GM18519 (cell line): Measurements from ENCODE around the gene CD300LG.
"Not testable (repeated sequence)": the region's sequence is repeated elsewhere in the genome, so short reads cannot be mapped to it uniquely, and the experiment has no call there.

Source experiments
- ATAC-seq: cut with Tn5 transposase; IDR thresholded peaks from one replicate; pipeline ENCODE4 v1.9.1; 2021; ENCODE audit warnings: mild to moderate bottlenecking, moderate library complexity; ENCODE audit not compliant: unreplicated experiment, low FRiP score

Gene CD300LG

DNA sequence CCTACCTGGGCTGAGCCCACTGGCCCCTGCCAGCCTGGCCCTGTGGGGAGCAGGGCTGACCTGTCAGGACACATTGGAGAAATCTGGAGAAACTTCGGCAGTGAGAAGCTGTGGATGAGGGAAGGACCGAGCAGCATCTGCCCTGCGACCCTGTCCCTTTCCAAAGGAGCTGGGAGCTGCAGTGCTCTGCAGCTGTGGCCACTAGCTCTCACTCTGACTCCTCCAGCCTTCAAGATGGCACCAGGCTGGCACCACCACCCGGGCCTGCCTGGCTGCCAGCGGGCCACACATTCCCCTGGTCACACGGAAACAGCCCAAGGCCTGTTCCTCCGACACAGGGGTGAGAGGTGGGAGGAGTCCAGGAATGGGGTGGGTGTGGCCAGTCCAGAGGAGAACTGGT lies 30.1 kb downstream of the CD300LG start:
- no peak for ATAC-seq

DNA sequence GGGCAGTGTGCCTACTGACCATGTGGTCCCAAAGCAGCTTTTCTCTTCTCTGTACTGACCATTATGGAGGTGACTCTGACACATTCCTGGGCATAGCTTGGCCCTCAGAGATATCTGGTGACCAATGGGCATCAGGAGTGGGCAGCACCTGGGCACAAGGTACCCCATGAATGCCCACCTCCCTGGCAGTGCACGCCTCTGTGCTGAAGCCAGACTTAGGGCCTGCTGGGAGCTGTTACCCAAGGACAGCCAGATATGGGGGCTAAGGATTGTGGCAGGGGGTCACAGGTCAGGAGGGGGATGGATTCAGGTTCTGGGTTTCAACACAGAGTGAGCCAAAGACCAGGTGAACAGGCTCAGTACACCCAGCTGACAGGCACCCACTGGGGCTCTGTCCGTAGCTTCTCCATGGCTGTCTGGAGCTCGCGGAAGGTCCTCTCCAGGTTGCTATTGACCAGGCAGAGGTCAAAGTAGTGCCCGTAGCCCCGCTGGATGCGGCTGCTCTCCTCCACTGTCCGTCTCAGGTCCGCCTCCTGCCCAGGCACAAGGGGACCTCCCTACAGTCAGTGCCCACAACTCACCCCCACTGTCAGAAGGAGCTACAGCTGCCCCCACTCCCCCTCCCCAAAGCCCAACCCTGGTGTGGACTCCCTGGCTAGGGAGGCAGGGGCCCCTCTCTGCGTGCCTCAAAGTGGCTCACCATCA lies 30.6 kb downstream of the CD300LG start:
- ATAC-seq = no peak

DNA sequence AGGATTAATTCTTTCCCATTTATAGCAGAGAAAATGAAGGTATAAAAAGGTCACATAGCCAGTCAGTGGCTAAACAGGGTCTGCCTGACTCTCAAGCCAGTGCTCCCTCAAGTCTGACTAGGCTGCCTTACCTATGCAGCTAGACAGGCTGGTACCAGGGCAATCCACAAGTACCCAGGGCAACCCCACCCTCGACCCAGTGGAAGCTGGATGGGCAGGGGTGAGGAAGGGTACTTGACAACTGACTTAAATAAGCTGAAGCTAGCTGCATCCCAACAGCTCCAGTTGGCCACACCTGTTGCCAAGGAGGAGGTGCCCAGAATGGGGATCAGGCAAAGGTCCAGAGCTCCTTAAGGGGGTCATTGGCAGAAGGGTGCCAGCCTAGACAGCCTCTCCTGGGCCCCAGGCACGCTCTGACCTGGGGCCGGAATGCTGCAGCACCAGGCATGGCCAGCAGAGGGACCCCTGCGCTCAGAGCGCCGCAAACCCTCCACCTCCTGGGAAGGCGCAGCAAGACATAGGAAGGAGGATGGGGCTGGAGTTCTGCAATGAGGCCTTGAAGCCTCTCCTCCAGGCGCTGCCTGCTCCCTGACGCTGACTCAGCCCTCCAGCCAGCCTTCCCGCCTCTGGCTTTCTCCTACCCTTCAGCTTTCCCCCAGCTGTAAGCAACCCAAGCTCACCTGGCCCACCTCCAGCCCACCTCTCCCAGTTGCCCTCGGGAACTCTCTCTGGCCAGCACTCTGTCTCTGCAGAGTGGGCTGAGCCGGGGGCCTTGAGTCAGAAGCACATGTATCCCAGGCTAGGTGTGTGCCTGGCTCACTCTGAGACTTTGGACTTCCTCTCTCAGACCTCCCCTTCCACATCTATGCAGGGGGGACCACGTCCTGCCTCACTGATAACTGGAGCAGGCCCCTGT lies 31.5 kb downstream of the CD300LG start:
- no peak for ATAC-seq

DNA sequence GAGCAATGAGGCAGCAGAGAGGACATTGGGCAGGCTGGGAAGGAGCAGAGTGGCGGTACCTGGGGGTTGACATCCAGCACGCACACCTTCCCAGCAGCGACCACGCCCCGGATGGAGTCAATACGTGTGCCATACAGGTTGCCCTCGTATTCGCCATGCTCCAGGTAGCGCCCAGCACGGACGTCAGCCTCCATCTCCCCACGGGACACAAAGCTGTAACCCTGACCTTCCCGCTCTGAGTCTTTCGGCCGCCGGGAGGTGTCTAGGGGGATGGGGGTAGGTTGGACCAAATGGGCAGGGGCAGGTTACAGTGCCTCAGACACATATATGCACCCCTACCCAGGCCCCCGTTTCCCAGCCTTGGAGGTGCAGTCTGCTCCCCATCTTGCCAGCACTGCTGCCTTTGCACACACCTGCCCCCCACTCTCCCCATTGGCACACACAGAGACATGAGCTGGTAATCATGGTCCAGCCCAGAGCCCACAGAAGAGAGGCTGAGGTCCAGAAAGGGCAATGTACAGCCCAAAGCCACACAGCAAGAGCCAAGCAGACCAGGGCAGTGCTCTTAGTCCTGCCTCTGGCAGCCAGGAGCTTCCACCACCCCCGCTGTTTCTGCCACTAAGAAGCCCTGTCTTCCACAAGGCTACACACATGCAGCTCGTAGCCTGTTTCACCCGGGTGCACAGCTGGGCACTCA lies 32.9 kb downstream of the CD300LG start:
- no peak for ATAC-seq

DNA sequence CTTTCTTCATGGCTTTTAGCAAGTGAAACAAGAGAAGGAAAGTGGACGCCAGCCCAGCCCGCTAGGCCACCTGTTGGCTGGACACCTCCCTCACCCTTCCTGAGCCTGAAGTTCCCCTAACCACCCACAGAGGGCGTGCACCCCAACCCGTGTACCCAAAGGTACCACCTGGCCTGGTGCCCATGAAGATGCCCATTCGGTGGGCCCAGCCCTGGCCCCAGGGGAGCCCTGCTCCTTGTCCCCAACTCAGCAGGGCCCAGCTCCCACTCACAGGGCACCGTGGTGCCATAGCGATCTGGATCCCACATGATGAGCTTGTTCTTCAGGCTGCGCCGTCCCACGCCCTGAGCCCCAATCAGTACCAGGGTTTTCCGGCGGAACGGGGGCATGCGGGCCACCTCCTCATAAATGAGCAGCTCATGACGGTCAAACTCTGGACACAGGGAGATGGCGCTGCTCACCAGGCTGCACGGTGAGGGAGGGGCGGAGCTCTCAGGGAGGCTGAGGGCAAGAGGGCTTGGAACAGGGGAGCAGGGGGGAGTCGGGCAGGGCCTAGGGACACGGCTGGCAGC lies 33.5 kb downstream of the CD300LG start:
- ATAC-seq = no peak

DNA sequence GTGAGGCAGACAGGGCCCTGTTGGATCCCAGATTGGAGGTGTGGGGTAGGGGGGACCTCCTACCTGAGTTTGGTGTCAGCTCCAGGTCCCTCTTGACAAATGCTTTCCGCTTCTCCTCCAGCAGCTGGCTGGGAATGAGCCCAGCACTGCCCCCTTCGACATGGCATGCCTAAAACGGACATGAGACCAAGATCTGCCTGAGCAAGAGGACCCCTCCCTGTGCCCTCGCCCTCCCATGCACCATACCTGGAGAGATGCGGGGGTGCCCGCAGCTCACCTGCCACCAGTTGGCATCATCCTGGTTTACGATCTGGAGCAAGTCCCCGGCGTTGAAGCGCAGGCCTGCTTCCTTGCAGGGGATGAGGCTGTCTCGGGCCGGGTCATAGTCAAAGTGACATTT lies 34.2 kb downstream of the CD300LG start:
- ATAC-seq = no peak

DNA sequence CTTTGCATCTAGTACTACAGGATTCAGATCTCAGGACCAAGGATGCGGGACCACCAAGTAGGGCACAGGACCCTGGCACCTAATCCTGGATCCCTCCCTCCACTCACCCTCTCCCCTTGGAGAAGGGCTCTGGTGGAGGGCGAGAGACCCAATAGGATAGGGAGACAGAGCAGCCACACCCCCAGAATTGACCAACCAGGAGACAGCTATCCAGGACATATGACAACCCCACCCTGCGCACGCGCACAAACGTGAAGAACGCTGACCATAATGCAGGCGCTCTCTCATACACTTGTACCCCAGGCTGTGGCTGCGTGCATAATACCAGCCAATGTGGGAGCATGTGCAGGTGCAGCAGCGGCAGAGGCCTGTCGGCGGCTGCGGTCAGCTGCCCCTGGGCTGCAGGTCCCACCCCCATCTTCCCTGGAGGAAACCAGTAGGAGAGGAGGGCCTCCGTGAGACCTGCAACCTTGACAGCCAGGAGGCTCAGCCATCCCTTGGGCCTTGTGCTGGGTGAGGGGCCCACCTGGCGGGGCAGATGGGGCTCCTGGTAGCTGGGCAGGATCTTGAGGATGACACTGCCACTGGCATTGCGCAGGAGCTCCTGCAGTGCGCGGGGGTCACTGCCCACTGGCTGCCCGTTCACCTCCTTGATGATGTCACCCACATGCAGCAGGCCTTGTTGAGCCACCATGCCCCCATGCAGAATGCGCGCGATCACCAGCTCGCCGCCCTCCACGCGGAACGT lies 35.0 kb downstream of the CD300LG start:
- no peak for ATAC-seq

DNA sequence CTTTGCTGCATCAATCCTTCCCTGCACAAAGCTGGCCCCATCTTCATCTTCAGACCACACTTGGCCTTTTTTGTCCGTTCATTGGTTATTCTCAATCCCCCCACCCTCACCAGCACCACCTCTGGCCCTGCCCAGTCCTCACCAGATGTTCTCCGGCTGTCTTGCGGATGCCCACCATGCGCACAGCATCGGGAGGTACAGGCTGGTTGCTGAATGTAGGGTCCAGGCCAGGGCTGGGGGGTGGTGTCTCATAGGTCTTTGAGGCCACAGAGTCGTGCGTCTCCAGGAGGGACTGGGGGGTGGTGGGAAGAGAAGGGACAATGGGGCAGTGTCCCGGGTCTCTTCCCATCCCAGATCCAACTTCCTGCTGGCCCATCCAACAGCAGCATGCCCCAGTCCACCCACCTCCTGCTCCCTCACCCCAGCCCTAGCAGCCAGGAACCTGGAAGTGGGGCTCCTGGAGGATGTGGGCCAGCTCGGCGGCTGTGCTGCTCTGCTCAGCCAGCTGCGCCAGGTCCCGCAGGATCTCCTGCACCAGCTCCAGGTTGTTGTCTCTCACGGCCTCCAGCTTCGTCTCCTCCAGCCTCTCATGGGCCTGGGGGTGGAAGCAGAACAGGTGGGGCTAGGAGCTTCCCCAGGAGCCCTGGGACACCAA lies 35.9 kb downstream of the CD300LG start:
- no peak for ATAC-seq

DNA sequence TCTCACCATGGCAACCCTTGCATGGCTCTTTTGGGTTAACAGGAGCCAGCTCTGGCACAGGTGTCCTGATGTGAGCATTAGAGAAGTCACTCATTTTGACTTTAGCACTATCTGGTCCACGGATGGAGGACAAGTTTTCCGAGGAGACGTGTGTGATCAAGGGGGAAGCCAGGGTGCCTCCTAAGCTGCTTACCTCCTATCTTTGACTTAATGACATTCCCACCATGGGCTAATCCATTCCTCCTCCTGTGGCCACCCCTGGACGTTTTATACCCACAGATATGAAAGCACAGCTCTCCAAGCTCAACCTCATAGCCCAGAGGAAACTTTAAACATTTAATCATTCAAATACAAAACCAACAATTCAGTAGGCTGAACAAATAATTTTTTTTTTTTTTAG lies 41.6 kb downstream of the CD300LG start:
- ATAC-seq = no peak

DNA sequence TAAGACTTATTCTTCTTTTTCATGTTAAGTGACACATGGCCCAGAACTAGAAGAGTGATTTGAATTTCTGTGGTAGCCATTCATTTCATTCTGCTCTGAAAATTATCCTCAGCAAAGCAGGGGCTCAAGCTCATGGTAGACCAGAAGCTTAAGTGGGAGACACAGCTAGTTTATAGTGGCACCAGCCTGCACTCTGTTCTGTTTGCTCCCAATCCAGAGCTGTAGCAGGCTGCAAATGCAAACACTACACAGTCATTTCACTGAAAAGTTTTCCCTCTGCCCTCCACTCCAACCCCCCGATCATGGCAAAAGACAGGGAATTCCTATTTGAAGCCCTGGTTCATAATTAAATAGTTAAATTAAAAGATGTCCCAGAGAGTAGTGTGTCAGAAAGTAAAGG lies 43.3 kb downstream of the CD300LG start:
- ATAC-seq = no peak

DNA sequence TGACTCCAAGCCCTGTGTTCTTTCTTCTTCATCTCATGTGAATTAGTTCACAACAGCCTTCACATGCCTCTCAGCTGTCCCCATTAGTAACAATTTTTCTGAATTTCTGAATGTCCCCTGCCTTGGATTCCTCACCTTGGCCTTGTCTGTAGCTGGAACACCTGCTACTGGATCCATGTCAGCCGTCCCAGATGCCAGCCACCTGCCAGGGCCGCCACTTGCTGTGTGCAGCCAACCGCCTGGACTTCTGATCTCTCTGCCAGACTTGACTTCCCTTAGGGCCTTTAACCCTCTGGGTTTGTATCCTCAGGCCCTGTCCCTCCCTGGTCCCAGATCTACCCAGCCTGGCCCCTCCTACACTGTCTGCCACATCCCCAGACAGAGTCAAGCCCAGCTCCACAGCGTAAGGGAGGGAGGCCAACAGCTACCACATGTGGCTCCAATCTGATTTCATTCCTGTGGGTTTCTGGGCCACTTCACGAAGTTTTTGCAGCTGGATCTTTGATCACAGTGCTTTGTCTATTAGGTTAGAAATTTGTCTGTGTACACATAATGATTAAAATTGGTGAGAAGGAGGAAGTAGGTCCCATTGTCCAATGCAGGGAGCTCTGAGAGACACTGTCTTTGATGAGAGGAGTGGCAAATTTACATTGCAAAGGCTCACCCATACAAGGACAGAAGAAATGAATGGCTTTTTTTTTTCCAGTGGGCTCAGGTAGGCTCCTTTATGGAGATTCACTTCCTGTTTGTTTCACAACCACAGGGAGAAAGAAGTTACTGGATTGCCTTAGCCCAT lies 45.1 kb downstream of the CD300LG start:
- no peak for ATAC-seq

DNA sequence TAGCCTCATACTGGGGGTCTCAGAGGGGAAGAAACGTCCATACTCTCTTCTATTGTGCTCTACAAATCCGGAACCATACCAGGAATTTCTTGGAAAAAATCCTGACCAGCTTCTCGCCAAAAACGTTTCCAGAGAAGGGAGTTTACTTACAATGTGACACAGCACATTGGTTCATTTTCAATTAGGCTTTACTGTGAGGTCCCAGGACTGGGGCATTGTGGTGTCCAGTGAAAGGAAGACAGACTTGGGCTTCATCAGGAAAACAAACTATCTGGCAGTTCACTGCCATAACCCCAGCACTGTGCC lies 45.6 kb downstream of the CD300LG start:
- ATAC-seq = no peak

DNA sequence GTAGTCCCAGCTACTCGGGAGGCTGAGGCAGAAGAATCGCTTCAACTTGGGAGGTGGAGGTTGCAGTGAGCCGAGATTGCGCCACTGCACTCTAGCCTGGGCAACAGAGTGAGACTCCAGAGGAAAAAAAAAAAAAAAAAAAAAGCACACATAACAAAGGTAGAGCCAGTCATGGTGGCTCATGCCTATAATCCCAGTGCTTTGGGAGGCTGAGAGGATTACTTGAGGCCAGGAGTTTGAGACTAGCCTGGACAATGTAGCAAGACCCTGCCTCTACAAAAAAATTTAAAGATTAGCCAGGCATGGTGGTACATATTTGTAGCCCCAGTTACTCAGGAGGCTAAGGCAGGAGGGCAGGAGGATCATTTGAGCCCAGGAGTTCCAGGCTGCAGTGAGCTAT lies 47.5 kb downstream of the CD300LG start:
- ATAC-seq = not testable (repeated sequence)

DNA sequence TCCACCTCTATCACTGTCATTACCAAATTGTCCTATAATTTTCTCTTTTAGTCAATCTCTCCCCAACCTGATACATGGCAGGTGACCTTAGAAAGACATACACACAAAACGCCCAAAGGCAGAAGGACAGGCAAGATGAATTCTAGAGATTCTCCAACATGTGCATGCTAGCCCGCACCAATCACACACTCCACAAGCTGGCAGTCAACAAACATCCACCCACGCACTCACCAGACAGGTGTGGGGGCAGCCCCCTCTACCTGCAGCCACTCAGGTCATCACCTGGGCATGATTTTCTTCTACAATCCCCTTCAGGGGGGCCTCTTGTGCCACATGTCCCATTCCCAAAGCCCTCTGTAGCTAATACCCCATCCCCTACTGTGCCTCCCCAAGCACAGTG lies 50.9 kb downstream of the CD300LG start:
- no peak for ATAC-seq

DNA sequence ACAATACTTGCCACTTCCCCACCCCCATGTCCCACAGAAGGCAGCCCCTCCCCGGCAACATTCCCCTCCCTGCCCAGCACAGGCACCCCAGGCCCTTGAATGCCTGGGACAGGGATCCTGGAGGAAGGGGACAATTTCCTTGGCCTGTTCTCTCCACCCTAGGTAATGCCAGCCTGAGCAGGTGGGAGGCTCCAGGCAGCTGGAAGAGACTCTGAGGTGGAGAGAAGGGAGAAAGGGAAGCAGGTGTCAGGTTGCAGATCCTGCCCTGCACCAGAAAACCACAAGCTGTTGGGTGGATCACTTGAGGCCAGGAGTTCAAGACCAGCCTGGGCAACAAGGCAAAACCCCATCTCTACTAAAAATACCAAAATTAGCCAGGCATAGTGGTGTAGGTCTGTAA lies 51.5 kb downstream of the CD300LG start:
- no peak for ATAC-seq

DNA sequence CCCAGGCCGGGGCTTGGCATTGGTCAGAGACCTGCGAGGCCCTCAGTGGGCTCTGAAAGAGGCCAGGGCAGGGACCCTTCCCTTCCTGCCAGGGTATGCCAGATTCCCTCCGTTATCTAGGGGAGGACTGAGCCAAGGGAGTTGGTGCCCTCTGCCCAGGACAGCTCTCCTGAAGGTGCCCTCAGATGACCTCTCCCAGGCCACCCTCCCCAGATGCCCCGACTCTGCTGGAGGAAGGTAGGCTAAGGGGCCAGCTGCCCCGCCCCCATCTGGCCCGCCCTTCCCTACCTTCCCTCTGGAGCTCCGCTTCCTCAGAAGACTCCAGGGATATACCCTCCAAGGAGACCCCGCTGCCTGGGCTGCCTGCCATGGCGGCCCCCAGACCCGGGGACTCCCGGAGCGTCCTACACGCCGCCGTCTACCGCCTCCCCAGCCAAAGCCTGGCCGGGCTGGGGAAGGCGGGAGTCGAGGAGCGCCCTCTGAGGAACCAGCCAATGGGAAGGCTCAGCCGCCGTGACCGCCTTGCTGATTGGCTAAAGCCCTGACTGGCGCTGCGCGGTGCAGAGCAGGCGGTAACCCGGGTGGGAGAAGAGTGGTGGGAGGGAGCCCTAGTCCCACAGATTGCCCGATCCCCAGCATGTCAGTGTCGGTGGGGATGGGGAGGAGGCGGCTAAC lies 53.3 kb downstream of the CD300LG start:
- ATAC-seq = no peak

DNA sequence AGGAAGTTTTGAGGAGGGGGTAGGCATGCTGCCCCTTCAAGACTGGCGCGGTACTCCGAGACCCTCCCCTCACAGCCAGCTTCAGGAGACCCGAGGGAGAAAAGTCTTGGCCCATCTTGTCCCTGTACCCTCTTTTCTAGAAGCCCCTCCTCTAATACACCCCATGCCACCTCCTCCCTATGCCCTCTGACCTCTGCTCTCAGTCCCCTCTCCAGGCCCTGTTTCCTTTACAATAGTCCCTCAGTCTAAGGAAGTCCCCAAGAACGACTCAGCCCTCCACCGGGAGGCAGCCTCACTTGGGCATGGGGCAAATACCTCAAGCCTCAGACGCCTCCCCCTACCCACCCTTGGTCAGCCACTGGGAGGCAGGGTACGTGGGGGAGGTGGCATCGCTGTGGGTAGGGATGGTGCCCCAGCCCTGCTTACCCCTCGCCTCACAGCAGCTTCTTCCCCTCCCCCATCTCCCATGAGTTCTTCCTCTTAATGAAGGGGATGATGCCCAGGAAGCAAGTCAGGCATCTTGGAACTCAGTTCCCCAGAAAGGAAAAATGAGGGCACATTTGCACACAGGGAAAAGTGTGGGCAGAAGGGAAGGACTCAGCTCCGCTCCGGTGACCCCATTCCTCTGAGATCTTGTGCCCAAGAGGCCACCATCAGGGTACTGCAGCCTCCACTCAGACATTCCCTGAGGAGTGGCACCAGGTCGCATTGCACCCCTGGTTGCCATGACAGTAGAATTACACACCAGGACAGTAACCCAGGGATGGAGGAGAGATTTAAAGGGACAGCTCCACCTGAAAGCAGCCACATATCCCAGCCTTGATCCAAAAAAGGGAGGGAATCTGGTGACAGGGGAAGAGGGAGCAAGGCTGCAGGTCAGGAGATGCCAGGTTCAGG lies 54.1 kb downstream of the CD300LG start:
- ATAC-seq = no peak
